ENCODE measurements around the gene CADM1.

Gene CADM1

GRCh38 chr11:115390441-115390840 is 113.8 kb downstream of the CADM1 start:
- Histone ChIP-seq H3K4me1 (ENCODE audit: control insufficient read depth in 1 of 2, insufficient read depth in 1 of 2, low read depth in 1 of 2, low read length in 1 of 2) (no peaks in the 10 kb centered on the region), H3K27me3 (no peaks in the 10 kb centered on the region), H3K27ac (no peak overlapping the region), H3K4me3 (ENCODE audit: low read depth in 1 of 2, low read length in 1 of 2) (no peak overlapping the region), H3K9me3 (no peaks in the 10 kb centered on the region), H3K36me3 (no peaks in the 10 kb centered on the region)
- TF ChIP-seq CTCF (IDR thresholded peaks at IDR 0.05), result no peak

GRCh38 chr11:115389790-115390189 is 114.4 kb downstream of the CADM1 start:
- TF ChIP-seq CTCF (IDR thresholded peaks at IDR 0.05), result no peak
- no peaks in the 10 kb centered on the region for H3K4me1 ChIP-seq (ENCODE audit: control insufficient read depth in 1 of 2, insufficient read depth in 1 of 2, low read depth in 1 of 2, low read length in 1 of 2)
- no peak overlapping the region for H3K27ac ChIP-seq
- H3K27me3 ChIP-seq, result no peaks in the 10 kb centered on the region
- no peaks in the 10 kb centered on the region for H3K9me3 ChIP-seq
- H3K36me3 ChIP-seq, result no peaks in the 10 kb centered on the region
- no peak overlapping the region for H3K4me3 ChIP-seq (ENCODE audit: low read depth in 1 of 2, low read length in 1 of 2)

GRCh38 chr11:115385226-115385625 is 119.0 kb downstream of the CADM1 start:
- H3K9me3 ChIP-seq, result no peaks in the 10 kb centered on the region
- H3K27me3 ChIP-seq, result no peaks in the 10 kb centered on the region
- H3K36me3 ChIP-seq, result no peaks in the 10 kb centered on the region
- H3K4me1 ChIP-seq (ENCODE audit: control insufficient read depth in 1 of 2, insufficient read depth in 1 of 2, low read depth in 1 of 2, low read length in 1 of 2), result no peaks in the 10 kb centered on the region
- TF ChIP-seq CTCF (IDR thresholded peaks at IDR 0.05), result no peak
- no peak overlapping the region for H3K27ac ChIP-seq
- H3K4me3 ChIP-seq (ENCODE audit: low read depth in 1 of 2, low read length in 1 of 2), result no peak overlapping the region

GRCh38 chr11:115384236-115384635 is 120.0 kb downstream of the CADM1 start:
- Histone ChIP-seq H3K27ac (no peak overlapping the region), H3K9me3 (no peaks in the 10 kb centered on the region), H3K4me3 (ENCODE audit: low read depth in 1 of 2, low read length in 1 of 2) (no peak overlapping the region), H3K4me1 (ENCODE audit: control insufficient read depth in 1 of 2, insufficient read depth in 1 of 2, low read depth in 1 of 2, low read length in 1 of 2) (no peaks in the 10 kb centered on the region), H3K36me3 (no peaks in the 10 kb centered on the region), H3K27me3 (no peaks in the 10 kb centered on the region)
- TF ChIP-seq CTCF (IDR thresholded peaks at IDR 0.05), result no peak

- no peak for TF ChIP-seq CTCF (IDR thresholded peaks at IDR 0.05)
- Histone ChIP-seq H3K27me3 (no peaks in the 10 kb centered on the region), H3K36me3 (no peaks in the 10 kb centered on the region), H3K4me1 (ENCODE audit: control insufficient read depth in 1 of 2, insufficient read depth in 1 of 2, low read depth in 1 of 2, low read length in 1 of 2) (no peaks in the 10 kb centered on the region), H3K27ac (no peak overlapping the region), H3K9me3 (no peaks in the 10 kb centered on the region), H3K4me3 (ENCODE audit: low read depth in 1 of 2, low read length in 1 of 2) (no peak overlapping the region)
These were observed 120.8 kb downstream of the CADM1 start for GRCh38 chr11:115383431-115383830.

GRCh38 chr11:115379528-115379927 is 124.7 kb downstream of the CADM1 start:
- Histone ChIP-seq H3K4me3 (ENCODE audit: low read depth in 1 of 2, low read length in 1 of 2) (no peak overlapping the region), H3K27ac (no peak overlapping the region), H3K4me1 (ENCODE audit: control insufficient read depth in 1 of 2, insufficient read depth in 1 of 2, low read depth in 1 of 2, low read length in 1 of 2) (no peaks in the 10 kb centered on the region), H3K9me3 (no peaks in the 10 kb centered on the region), H3K36me3 (no peaks in the 10 kb centered on the region), H3K27me3 (no peaks in the 10 kb centered on the region)
- no peak for TF ChIP-seq CTCF (IDR thresholded peaks at IDR 0.05)
